HG03571 (cell line): ENCODE data around the gene ZMIZ2.
"Not testable (repeated sequence)": the region's sequence is repeated elsewhere in the genome, so short reads cannot be mapped to it uniquely, and the experiment has no call there.

ENCODE experiments used
- ATAC-seq: cut with Tn5 transposase; IDR thresholded peaks from one replicate; pipeline ENCODE4 v1.9.1; 2021; ENCODE audit not compliant: unreplicated experiment

Gene ZMIZ2

DNA sequence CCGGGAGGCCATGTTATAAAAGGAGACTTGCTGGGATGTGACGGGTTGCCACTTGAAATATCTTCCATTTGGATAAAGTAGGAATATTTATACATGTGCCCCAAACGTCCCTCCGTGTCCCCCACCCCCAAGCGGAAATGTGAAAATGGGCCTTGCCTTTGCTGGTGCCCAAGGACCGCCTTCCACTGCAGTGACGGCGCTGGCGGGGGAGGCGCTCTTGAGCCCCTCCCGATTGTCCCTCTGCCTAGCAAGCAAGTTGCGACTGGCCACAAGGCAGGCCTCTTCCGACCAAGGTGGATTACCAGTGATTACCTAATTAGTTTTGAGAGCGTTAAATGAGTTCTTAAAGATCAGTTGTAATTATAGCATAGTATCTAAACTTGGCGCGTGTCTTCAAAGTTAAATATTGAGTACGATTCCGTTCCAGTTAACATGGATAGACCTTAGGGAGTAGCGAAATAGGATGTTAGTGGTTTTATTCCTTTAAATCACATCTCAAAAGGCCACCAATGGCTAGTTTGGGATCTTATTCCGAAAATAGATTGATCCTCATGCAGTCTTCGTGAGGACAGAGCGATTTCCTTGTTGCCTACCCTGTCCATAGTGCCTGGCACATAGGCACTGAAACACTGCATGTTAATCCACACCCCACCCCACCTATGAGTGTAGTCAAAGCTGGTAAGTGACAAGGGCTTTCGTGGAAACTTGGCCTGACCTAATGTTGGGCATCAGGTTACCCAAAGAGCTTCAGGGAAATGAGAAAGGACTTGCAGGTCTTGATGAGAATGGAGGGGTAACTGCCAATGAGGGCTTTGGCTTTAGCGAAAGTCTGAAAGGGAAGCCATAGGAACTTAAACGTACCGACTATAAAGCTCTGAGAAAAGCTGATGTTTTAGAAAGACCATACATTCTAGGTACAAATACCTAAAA lies 48.9 kb downstream of the ZMIZ2 start:
- peak; percentile 47 for ATAC-seq

DNA sequence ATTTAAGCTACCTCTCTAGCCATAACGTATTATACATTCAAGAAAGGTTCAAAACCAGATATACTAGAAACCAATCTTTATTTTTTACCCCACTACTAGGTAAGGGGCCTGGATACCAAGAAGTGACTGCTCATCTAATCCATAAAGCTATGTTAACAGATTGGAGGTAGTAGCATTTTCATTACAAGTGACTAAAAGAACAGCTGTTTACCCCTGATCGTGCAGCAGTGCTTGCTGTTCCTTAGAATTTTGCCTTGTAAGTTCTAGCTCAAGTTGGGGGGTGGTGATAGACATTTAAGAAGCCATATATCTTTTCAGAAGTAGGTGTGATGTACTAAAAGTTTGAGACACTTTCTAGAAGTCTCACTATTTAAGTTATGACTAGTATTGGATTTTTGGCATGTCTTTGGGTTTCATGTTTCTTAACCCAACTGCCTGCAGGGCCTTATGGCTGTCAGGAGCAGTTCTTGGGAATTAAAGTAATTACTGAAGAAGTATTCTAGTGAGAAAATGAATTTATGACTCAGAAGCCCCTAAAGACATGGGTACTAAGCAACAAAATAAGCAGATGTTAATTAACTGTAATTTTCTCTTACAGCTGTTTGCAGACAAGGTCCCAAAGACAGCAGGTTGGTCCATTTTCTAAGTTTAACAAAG lies 50.1 kb downstream of the ZMIZ2 start:
- ATAC-seq = no peak

- no peak for ATAC-seq
These were observed 51.3 kb downstream of the ZMIZ2 start for GRCh38 chr7:44799939-44800338.

DNA sequence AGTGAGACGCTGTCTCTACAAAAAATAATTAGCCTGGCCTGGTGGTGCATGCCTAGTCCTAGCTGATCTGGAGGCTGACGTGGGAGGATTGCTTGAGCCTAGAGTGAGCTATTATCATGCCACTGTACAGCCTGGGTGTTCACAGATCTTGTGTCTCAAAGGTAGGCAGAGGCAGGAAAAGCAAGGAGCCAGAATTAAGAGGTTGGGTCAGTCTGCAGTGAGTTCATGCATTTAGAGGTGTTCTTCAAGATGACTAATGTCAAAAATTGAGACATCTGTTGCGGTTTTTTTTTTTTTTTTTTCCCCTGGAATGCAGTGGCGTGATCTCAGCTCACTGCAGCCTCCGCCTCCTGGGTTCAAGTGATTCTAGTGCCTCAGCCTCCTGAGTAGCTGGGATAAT lies 53.2 kb downstream of the ZMIZ2 start:
- ATAC-seq = no peak

DNA sequence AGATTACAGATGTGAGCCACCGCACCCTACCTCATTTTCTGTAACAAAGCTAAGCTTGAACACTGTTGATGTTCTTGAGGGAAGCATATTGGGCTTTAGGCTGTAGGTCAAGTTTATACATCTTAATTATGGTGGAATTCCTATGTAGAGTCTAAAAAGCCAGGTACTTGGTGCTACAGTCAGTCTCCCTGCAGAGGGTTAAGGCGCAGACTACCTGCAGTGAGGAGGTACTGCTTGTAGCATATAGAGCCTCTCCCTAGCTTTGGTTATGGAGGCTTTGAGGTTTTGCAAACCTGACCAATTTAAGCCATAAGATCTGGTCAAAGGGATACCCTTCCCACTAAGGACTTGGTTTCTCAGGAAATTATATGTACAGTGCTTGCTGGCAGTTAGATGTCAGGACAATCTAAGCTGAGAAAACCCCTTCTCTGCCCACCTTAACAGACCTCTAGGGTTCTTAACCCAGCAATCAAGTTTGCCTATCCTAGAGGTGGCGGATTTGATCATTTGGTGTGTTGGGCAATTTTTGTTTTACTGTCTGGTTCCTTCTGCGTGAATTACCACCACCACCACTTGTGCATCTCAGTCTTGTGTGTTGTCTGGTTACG lies 53.9 kb downstream of the ZMIZ2 start:
- ATAC-seq = no peak

DNA sequence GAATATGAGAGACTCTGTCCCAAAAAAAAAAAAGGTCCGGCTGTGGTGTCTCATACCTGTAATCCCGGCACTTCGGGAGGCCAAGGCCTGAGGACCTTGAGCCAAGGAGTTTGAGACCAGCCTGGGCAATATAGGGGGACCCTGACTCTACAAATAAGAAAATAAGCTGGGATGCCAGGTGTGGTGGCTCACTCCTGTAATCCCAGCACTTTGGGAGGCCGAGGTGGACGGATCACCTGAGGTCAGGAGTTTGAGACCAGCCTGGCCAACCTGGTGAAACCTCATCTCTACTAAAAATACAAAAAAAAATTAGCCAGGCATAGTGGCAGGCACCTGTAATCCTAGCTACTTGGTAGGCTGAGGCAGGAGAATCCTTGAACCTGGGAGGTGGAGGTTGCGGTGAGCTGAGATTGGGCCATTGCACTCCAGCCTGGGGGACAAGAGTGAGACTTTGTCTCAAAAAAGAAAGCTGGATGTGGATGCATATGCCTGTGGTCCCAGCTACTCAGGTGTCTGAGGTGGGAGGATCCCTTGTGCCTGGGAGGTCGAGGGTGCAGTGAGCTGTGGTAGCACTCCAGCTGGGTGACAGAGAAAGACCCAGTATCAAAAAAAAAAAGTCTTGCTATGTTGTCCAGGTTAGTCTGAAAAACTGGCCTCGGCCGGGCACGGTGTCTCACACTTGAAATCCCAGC lies 55.3 kb downstream of the ZMIZ2 start:
- not testable (repeated sequence) for ATAC-seq

GRCh38 chr7:44805950-44806349 lies 57.3 kb downstream of the ZMIZ2 start:
- no peak for ATAC-seq

DNA sequence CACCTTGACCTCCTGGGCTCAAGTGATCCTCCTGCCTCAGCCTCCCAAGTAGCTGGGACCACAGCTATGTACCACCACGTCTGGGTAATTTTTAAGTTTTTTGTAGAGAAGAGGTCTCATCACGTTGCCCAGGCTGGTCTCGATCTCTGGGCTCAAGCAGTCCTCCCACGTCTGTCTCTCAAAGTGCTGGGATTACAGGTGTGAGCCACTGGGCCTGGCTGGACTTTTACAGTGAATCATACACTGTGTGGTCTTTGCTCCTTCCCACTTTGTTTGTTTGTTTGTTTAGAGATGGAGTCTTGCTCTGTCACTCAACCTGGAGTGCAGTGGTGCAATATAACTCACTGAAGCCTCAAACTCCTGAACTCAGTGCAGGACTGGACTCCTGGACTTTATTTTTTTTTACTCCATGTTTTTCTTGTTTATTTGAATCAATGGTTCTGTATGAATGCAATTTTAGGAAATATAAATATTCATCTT lies 60.3 kb downstream of the ZMIZ2 start:
- no peak for ATAC-seq

DNA sequence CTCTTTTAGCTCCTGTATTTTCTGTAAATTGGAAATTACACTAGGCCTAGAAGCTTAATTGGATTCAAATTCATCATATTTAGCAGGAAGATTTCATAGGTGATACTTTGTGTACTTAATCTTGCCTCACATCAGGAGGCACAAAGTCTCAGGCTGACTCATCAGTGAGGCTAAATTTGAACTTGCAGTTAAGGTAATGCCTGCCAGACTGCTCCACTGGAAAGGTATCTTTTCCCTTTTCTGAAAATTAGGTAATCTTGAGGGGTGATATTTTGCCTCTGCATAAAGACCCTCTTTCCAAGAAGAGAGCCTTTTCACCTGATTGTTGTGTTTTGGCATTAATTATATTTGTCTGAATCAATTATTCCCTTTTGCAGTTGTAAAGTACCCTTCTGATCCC lies 62.4 kb downstream of the ZMIZ2 start:
- no peak for ATAC-seq

DNA sequence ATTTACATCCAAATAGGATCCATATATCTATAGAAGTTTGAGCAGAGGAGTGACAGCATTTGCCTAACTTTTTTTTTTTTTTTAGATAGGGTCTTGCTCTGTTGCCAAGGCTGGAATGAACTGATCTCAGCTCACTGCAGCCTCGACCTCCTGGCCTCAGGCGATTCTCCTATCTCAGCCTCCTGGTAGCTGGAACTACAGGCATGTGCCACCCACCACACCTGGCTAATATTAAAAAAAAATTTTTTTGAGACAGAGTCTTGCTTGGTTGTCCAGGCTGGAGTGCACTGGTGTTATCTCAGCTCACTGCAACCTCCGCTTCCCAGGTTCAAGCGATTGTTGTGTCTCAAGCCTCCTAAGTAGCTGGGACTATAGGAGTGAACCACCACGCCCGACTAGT lies 62.9 kb downstream of the ZMIZ2 start:
- ATAC-seq = no peak

- no peak for ATAC-seq
These were observed 66.3 kb downstream of the ZMIZ2 start for GRCh38 chr7:44814919-44815318.

GRCh38 chr7:44819292-44819691 lies 70.6 kb downstream of the ZMIZ2 start:
- ATAC-seq = no peak
